ENCODE measurements around the gene RXRA. TPM values are rescaled to one million over a fixed set of nuclear protein-coding genes. Genes with fewer than 3 reads are reported as not detected.
A peak's percentile ranks its signal among the peaks of the same experiment; 100 is the strongest.

The RXRA gene
- total RNA-seq, 1 experiment from 2014 or later: 29.9 TPM

GRCh38 chr9:134483361-134484184 is 157.3 kb downstream of the RXRA start:
- H3K9me3 Mint-ChIP-seq: no peaks in the 10 kb centered on the region
- no peak overlapping the region for H3K14ac ChIP-seq (ENCODE audit: insufficient read depth, low read length)
- H3T11ph ChIP-seq (ENCODE audit: low read length): no peak overlapping the region
- peak overlapping the region in 1 of 3 experiments; percentile 49; a peak in 1 of 7 replicates for H3K27ac Mint-ChIP-seq
- H4K91ac ChIP-seq (ENCODE audit: insufficient read length, low read depth, low read length): no peak overlapping the region
- H4K20me1 ChIP-seq (ENCODE audit: control insufficient read depth, insufficient read depth, insufficient read length): no peaks in the 10 kb centered on the region
- H3K9ac ChIP-seq (ENCODE audit: extremely low read depth, insufficient read length, low read length): no peak overlapping the region
- no peaks in the 10 kb centered on the region for H3K79me2 ChIP-seq (ENCODE audit: insufficient read depth, low read length)
- no peak overlapping the region for H3K4me2 ChIP-seq (ENCODE audit: insufficient read depth, insufficient read length, low read length)
- no peaks in the 10 kb centered on the region for H3K9me3 ChIP-seq (ENCODE audit: control insufficient read depth, low read depth, low read length)
- no peak overlapping the region for H2AFZ ChIP-seq (ENCODE audit: low read length)
- H3K18ac ChIP-seq (ENCODE audit: insufficient read length, low read depth, low read length): no peak overlapping the region
- H3K4me1 Mint-ChIP-seq: no peaks in the 10 kb centered on the region
- H3K27me3 ChIP-seq (ENCODE audit: insufficient read depth, low read length): no peaks in the 10 kb centered on the region
- no peak overlapping the region for H3K4ac ChIP-seq (ENCODE audit: low read depth, low read length)
- no peak overlapping the region for H3K23ac ChIP-seq (ENCODE audit: insufficient read length, low read depth, low read length)
- no peak overlapping the region for H3K4me3 Mint-ChIP-seq
- no peak overlapping the region for H2BK120ac ChIP-seq (ENCODE audit: low read depth, low read length, poor library complexity, severe bottlenecking)
- no peaks in the 10 kb centered on the region for H3K79me1 ChIP-seq (ENCODE audit: insufficient read depth, low read depth, low read length, poor library complexity, severe bottlenecking)
- WGBS (ENCODE audit: extremely low coverage, insufficient read length, low lambda C conversion rate): no CpG with 5 or more reads among the region's 24 CpGs
- no peak for TF ChIP-seq CTCF (conservative IDR thresholded peaks at IDR 0.05)
- no peak overlapping the region for H2BK12ac ChIP-seq (ENCODE audit: insufficient read length, low read depth, low read length)
- no peak overlapping the region for H3K56ac ChIP-seq (ENCODE audit: insufficient read length, low read depth, low read length)
- no peak overlapping the region for H2BK20ac ChIP-seq (ENCODE audit: low read depth, low read length, poor library complexity, severe bottlenecking)
- no peaks in the 10 kb centered on the region for H3K23me2 ChIP-seq (ENCODE audit: insufficient read length, low read depth, low read length, poor library complexity, severe bottlenecking)
- H4K5ac ChIP-seq (ENCODE audit: insufficient read length, low read depth, low read length): no peak overlapping the region
- no peak for DNase-seq
- no peak overlapping the region for H2BK15ac ChIP-seq (ENCODE audit: low read depth, low read length)
- no peaks in the 10 kb centered on the region for H3K36me3 Mint-ChIP-seq (ENCODE audit: insufficient read depth in 1 of 3, low read depth in 3 of 3)
- H3K27me3 Mint-ChIP-seq (ENCODE audit: low read depth): peaks cover 6% of the 10 kb centered on the region
- no peak overlapping the region for H2AK5ac ChIP-seq (ENCODE audit: insufficient read length, low read length)
- no peak overlapping the region for H4K8ac ChIP-seq (replicated peaks; ENCODE audit: insufficient read length, low read depth, low read length)
- no peak overlapping the region for H3K27ac ChIP-seq (ENCODE audit: insufficient read length, low read depth, low read length)
- no peak overlapping the region for H2BK5ac ChIP-seq (ENCODE audit: insufficient read length, low read length)
- H3K4me1 ChIP-seq (ENCODE audit: insufficient read depth, low read length): no peaks in the 10 kb centered on the region
